NCI-H2107 treated with DMSO at 0.1 percent for 48 hours (cell line): ENCODE results near the gene SNX33.
"Not testable (repeated sequence)": the region's sequence is repeated elsewhere in the genome, so short reads cannot be mapped to it uniquely, and the experiment has no call there.

ENCODE experiments used
- DNase-seq: peaks from one replicate; lab custom pipeline; 2025; ENCODE audit not compliant: unreplicated experiment; lab: John Stamatoyannopoulos, UW

The SNX33 gene

DNA sequence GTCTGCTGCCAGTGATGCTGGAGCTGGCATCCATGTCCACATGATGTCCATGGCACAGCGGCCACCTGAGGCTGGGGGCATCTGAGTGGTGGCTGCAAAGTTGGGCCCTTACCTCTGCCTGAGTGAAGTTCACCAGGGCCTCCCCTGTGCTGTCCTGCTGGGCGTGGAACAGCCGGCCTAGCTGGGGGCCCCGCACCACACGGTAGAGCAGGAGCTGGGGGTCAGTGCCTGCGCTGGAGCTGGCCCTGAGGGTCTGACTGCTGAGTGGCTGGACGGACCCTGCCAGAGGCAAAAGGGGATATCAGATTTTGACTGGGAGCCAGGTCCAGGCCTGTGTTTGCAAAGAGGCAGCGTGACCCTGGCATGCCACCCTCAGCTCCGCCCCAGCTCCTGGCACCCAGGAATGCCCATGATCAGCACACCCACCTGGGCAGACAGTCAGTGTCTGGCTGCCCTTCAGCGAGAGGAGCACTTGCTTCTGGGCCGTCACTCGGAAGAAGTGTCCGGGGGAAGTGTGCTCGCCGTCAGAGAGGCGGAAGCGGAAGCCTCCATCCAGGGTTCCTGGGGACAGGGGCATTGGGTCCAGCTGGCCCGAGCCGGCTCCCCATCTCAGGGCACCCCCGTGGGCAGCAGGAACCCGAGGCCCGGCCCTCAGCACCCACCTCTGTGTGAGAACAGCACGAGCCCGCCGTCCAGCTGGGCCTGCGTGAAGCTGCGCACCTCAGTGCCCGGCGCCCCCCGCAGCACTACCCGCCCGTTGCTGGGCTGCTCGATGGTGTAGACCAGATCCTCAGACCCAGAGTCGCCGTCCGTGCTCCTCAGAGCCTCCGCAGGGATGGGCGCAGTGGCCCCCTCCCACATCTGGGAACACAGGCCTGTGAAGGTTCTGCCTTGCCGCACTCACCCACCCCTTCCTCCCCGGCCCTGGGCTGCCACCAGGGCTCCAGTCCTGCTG, 34.7 kb downstream of the SNX33 start:
- DNase-seq: no peak

DNA sequence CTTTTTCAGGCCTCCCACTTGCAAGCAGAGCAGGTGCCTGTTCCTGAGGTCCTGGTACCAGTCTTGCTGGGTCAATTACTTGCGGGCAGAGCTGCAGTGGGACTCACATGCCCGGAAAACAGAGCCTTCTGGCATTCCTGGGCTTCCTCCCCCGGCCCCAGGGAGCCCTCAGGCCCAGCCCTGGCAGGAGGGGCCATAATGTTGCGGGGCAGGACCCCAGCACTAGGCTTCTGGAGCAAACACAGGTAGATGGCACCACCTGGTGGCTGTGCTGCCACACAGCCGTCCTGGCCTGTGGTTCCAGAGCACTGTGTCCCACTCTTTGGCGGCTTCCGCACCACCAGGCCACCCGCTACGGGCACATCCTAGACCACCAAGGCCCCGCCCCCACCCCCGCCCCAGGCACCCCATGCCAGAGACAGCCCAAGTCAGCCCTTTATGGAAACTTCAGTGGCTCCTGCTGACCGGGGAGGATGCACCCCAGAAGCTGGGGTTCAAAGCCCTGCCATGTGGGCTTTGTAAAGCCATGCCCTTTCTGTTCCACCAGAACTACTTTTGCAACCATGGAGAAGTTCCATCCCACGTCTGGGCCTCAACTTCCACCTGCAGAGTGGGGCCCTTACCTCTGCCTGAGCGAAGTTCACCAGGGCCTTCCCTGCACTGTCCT, 36.1 kb downstream of the SNX33 start:
- not testable (repeated sequence) for DNase-seq

DNA sequence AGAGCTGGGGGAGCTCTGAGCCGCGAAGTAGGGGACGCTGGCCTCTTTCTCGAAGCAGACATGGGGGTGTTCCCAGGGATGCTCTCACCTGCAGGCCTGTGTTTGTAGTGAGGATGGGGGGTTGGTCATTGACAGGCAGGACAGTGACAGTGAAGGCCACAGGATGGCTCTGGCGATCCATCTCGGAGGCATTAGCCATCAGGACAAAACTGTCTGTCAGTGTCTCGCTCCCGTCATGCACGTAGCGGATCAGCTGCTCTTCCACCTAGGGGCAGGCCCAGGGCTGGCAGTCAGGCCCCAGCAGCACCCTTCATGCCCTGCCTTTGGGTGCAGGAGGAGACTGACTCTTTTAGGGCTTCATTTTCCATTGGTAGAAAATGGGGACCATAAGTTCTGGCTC, 36.9 kb downstream of the SNX33 start:
- DNase-seq: no peak

DNA sequence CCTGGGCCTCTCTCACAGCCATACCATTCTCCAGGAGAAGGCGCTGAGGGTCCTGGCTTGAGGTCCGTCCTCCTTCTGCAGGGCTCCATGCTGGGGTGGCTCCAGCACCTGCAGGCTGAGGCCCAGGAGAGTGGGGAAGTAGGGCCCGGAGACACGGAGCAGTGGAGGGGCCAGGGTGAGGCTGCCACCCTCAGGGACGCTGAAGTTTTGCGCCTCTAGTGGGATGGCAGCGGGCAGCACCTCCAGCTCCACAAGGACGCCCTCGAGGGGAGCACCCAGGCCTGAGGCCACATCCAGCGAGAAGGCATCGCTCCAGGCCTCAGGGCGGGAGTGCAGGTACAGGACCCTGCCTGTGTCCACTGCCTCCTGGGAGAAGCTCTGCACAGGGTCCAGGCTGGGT, 37.5 kb downstream of the SNX33 start:
- DNase-seq: no peak

DNA sequence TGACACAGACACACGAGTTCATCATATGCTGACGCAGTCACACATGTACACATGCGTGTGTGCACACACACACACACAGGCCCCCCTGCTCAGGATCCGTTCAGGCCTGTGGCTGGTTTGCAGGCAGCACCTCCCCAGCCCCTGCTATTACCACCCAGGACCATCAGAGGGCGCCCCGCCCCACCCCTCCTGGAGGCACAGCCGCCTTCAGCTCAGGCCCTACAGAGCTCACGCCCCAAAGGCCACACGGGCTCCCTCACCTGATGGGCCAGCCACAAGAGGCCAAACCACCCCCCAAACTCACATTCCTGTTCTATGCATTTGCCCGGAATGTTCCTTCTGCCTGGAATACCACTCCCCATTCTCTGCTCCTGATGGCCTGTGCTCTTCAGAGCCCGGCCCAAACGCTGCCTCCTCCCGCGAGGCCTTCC, 38.5 kb downstream of the SNX33 start:
- not testable (repeated sequence) for DNase-seq

DNA sequence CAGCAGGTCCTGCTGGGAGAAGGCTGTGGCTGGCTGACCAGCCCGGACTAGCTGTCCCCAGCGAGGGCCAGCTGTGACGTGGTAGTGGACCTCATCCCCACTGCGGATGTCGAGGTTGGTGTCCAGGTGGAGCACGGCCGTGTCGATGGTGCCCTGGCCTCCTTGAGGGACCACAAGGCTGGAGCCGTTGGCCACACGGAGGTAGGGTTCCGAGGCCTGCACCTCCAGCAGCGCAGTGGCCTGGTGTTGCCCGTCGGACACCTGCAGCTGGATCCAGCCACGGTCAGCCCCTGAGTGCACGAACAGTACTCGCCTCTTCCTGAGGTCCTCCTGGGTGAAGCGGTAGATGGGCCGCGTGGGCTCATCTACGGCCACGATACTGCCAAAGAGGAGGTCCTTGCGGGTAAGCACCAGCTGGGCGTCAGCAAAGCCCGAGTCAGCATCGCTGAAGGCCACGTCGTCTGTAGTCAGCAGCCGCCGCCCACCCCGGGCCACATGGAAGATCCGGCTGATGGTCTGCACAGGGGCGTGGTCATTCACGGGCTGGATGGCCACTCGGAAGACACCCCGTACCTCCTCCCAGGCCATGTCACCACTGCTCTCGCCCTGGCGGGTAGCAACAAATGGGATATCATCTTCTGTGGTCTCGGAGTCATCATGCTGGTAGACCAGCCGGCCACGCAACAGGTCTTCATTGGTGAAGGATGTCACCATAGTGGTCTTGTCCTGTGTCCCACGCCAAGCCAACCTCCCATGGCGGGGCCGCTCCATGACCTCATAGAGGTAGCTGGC, 40.0 kb downstream of the SNX33 start:
- DNase-seq: no peak

DNA sequence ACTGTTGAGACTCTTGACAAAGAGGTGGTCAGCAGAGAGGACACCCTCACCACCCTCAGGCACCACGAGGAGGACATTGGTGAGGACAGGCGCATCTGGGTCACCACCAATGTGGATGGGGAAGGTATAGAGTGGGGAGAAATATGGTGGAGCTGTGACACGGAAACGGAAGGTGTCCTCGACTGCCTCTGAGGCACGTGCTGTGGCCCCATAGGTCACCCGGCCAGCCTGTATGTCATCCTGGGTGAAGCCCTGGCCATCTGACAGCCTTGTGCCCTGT, 40.5 kb downstream of the SNX33 start:
- DNase-seq: no peak

DNA sequence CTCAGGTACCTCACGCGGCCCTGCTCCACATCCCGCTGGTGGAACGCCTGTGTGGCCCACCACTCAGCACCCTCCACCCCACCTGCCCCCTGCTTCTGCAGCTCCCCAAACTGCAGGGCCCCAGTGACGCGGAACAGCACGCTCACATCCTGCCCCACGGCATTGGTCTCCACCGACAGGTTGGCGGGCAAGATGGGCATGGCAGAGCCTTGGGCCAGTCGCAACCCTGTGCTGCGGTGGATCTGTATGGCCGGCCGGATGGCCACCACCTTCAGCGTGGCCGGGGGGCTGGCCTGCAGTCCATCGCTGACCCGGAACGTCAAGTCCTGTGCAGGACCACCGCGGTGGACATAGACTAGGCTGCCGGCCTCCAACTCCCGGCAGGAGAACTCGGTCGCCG, 41.1 kb downstream of the SNX33 start:
- no peak for DNase-seq

DNA sequence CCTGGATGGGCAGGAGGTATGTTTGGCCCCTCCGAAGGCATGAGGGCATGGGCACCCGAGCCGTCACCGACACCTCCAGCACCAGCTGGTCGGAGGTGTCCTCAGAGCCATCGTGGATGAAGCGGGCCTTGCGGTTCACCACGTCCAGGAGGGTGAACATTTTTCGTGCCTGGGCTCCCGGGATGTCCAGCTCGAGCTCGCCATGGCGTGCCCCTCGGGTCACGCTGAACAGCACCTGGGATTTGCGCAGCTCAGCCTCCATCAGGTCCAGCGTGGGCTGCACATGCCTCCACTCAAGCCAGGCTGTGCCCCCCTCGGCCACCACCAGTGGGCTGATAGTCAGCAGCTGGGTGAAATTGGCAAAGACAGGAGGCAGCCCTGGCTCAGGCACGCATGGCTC, 41.7 kb downstream of the SNX33 start:
- DNase-seq: not testable (repeated sequence)

DNA sequence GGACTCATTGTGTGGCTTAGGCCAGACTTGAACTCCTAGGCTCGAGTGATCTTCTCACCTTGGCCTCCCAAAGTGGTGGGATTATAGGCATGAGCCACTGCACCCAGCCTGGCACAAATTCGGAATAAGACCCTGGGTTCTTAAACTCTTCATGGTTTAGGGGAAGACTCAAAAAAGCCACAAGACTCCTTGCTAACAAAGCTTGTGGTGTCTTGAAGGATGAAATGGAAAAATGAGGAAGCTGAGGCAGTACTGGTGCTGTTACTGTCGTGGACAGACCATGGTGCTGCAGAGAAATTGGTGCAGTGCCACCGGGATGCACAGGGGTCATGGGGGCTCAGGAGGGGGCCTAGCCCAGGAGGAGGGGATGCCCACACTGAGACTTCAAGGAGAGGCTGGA, 44.6 kb downstream of the SNX33 start:
- not testable (repeated sequence) for DNase-seq

DNA sequence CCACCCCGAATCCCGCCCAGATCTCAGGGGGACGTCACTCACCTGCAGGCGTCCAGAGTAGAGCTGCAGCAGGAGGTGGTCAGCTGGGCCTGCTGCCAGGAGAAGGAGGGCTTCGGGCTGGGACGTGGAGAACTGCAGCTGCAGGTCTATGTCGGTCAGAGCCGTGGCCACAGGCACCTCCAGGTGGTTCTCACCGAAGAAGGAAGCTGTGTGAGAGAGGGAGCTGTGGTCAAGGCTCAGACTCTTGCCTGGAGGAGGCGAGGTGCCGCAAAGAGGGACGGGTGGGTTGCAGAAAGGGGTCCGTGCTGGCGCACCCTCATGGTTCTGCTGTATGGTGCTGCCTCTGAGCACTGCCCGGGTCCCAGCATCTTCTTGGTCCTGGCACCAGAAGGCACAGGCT, 45.3 kb downstream of the SNX33 start:
- DNase-seq: not testable (repeated sequence)

DNA sequence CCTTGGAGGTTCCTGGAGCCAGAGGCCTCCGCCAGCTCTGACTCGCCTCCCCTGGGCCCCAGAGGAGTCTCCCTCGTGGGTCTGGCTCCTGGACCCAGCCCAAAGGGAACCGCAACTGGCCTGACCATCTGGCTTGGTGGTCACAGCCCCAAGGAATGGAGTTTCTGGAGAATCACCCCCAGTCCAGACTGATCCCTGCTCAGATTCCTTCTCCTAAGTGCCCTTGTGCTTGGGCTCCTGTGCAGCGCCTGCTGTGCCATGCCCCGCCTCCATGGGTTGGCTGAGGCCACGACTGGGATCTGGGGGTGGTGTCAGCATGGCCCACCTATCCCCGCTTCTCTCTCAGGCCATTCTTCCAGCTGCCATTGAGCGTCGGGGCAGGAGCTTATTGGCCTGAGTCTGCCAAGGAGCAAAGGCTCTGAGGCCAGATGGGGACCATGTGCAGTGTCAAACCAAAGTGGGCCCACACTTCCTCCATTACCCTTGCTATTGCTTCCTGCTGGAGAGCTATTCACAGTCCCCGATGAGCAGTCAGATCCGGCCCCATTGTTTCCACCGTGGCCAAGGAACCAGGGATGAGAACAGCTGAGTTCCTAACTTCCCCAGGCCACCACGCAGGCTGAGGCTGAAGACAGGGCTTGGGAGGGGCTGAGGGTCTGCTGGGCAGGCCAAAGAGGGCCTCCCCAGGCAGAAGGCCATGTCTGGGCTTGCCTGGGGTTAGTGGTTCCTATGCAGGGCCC, 46.0 kb downstream of the SNX33 start:
- DNase-seq: no peak

DNA sequence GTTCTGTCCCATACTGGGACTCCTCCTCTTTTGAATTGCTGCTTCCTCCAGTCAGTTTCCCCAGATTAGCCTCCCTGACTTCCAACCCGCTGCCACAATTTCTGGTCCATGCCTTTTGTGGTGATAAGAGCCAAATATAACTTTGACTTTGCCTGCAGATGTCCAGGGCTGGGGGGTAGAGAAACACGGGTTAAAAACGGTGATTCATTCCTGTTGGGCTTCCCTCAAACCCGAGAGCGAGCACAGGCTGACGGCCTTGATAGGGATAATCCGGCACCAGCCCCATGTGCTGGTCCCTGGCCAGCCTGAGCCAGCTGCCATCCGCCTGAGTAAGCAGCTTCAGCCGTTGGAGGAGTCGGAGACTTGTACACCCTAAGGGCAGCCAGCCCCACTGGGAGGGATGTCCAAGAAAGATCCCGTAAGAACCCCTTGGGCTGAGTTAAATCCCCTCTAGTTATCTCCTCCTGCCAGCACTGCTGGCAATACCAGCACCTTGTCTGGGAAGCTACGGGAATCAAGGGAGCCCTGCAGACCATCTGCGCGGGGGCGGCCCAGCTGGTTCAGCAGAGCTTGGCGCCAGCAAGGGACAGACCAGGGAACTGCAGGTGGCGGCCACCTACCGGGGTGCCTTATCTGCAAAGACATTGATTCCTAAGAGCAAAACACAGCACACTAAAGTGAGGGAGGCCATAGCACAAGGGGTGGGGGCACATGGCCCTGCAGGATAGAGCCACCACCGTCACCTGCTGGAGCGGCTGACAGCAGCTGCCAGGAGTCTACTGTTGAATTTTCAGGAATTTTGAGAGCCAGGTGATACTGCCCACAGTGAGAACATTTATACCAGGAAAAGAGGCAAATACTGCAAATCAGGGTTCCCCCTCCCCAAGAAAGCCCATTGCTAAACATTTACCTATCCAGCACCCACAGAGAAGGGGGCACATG, 46.8 kb downstream of the SNX33 start:
- DNase-seq: peak; percentile 65

DNA sequence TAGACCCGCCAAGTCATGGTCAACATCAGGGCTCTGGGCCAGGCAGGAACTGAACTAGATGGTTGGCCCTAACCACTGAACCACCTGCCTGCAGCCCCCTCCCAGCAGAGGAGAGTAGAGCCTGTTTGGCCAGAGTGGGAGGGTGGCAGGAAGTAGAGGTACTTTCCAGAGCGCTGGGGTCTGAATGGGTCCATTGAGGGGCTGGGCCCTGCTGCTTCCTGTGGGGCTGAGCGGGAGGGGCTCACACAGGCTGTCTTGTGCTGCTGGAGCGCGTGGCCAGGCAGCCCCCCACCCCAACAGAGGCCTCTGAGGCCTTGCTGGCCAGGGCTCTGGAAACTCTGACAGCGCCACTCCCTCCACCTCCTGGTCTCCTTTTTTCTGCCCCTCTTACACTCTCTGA, 47.5 kb downstream of the SNX33 start:
- DNase-seq: no peak

DNA sequence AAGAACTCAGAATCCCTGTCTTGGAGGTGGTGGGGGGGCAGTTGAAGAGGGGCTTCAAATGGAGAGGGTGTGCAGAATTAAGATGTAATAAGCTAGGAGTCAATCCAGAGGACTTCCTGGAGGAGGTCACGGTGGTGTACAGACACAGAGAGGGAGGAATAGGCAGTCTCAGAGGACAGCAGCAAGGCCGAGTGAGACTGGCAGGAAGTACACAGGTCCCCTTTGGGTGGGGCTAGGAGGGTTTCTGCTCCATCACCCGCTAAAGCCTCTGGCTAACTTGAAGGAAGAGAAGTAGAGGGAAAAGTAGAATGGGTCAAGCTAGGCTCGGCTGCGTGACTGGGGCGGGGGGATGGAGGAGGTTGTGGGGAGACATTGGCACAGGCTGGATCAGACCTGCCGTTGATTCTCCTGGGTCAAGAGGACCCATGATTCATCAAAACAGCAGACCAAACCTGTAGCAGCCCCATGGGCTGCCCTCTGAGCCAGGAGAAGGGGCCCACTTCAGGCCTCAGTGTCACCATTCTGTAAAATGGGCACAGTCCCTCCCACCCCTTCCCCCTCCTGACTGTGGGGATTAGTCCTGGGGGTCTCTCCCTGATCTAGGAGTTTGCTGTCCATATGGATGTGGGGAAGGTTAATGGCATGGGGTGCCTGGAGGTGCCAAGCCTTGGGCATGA, 48.1 kb downstream of the SNX33 start:
- DNase-seq: no peak

DNA sequence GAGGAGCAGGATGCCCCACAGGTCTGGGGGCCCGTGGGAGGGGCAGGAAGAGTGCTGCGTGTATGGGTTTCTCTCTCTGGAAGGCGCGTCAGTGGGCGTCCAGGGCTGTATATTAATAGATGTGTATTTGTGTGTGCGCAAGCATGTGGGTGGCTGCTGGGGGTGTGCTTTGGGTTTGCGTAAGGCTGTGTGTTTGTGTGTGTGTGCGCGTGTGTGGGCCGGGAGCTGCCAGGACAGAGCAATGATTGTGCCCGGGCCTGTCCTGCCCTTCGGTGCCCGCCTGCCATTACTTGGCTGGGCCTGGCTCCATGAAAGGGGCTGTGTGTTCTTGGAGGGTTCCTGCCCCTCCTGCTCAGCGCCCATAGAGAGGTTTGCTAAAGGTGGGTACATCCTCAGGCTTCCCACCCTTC, 48.6 kb downstream of the SNX33 start:
- DNase-seq: no peak

DNA sequence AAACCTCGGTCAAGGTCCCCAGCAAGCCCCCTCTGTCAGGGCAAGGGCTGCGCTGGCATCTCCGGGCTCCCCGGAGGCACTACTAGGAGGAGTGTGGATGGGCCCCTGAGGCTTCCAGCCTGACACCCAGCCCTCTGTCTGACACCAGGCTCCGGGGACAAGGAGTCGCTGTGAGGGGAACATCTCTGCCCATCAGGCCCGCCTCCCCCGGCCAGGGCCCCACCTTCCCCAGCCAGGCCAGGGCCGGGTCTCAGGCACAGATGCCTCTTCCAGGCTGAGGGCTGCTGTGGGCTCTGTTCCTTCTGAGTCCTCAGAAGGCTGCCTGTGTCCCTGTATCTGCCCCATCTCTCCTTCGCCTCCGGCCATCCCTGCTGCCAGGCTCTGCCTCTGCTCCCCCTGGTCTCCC, 49.1 kb downstream of the SNX33 start:
- DNase-seq: no peak

DNA sequence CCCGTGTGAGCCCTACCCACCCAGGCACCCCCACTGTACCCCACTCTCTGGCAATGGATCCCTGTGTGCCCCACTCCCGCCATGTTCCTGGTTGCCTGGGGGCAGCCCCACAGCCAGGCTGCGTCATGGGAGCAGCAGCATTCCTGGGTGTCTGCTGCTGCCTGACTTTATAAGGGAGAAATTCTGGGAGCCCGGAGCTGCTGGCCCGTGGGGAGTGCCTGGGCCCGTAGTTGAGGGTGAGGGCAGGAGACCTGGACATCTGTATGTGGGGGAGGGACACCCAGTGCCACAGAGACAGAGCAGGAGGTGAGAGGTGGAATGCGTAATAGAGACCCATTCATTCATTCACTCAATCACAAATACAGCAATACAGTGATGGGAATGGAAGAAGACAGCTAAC, 49.8 kb downstream of the SNX33 start:
- DNase-seq: no peak

DNA sequence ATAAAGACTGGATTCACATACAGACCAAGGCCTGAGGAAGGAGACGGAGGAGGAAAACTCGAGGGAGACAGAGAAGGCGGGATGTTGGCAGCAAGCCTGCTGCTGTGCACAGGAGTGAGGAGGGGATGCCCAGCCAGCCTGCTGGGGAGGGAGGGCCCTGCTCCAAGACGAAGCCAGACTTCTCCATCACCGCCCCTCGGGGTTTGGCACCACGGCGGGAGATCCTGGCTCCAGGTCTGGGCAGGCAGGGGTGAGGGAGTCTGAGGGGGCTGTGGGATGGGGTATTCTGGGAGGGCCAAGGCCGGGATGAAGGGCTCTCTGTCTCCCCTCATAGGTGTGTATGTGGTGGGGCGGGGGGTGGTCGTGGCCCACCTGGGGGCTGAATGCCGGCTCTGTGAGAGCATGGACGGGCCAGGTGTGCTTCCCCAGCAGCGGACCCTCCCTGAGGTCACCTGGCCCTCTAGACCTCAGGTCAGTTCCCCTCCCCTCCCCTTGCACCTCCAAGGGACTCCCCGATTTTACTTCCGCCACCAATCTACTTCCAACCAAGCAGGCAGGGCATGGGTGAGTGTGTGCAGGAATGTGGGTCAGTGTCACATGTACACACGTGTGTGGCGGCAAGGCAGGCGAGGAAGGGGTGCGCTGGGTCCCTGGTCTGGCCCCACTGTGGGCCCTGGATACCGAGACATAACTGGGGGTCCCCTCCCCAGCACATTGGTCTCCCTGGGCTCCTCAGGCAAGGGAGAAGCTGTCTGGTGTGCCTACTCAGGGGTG, 50.4 kb downstream of the SNX33 start:
- DNase-seq: not testable (repeated sequence)
